ENCODE measurements around the gene MYO1D.
"Not testable (repeated sequence)": the region's sequence is repeated elsewhere in the genome, so short reads cannot be mapped to it uniquely, and the experiment has no call there.

Gene MYO1D

DNA sequence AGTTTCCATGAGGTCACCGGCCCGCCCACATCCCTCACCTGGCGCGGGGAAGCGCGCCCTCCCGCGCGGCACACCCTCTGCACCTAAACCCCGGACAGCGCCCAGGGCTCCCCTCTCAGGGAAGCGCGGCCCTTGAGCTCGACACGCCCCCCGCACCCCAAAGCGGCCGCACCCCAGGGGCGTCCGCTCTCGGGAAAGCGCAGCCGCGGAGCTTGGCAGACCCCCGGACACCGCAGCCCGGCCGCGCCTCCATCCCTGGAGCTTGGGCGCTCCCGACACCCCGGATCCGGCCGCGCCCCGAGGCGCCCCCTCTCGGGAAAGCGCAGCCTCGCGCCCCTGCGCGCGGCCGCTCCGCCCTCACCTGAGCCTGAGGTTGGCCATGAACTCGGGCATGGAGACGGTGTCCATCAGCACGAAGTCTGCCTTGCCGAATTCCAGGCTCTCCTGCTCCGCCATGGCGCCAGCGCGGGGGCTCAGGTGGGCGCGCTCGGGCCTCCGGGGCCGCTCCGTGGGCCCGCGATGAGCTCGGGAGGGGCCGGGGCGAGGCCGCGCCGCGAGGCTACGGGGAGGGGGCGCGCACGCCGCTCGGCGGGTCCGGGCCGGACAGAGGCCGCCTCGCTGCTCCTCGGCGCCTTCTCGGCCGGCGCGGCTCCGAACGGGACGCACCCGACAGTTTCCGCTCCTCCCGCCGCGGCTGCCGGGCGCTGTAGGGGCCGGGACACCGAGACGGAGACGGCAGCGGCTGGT is at the start of gene MYO1D:
MYO1D (minus strand) TSS at position 708 of the 747 bp plus-strand sequence; CDS start at position 456, 252 bp downstream.
- Mint-ChIP-seq H3K27me3 (ENCODE audit: low read depth) (peaks cover 38% of the 10 kb centered on the region), H3K9me3 (no peaks in the 10 kb centered on the region), H3K4me1 (ENCODE audit: low read depth) (peaks cover 9% of the 10 kb centered on the region), H3K27ac (peak within 1 kb of the TSS; percentile 73), H3K36me3 (ENCODE audit: low read depth) (no peaks in the 10 kb centered on the region), H3K4me3 (peak within 1 kb of the TSS; percentile 89)

- Mint-ChIP-seq H3K9me3 (no peaks in the 10 kb centered on the region), H3K27me3 (ENCODE audit: low read depth) (peaks cover 29% of the 10 kb centered on the region), H3K4me1 (ENCODE audit: low read depth) (peaks cover 2% of the 10 kb centered on the region), H3K4me3 (no peak overlapping the region), H3K27ac (no peak overlapping the region), H3K36me3 (ENCODE audit: low read depth) (no peaks in the 10 kb centered on the region)
These were observed 49.3 kb upstream of the MYO1D start for GRCh38 chr17:32926183-32926582.

DNA sequence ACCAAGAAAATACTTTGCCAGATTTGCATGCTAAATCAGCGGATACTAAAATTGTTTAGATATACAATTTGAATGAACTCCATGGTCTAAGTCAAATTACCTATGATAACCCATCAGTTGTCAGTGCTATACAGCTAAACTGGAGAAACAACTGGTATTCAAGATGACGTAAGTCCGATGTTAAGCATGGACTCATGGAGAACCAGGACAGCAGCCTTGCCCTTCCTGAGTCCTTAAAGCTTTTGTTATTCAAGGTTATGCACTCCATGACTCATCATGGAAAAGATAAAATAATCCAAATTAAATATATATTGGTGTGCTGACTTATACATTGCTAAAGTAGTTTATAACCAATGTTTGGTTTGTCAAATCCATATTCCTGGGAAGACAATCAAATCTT is 47.0 kb upstream of the MYO1D start:
- H3K4me3 Mint-ChIP-seq; H3K9me3 Mint-ChIP-seq; H3K27ac Mint-ChIP-seq; H3K4me1 Mint-ChIP-seq (ENCODE audit: low read depth); H3K36me3 Mint-ChIP-seq (ENCODE audit: low read depth): not testable (repeated sequence)
- H3K27me3 Mint-ChIP-seq (ENCODE audit: low read depth), result peaks cover 34% of the 10 kb centered on the region

DNA sequence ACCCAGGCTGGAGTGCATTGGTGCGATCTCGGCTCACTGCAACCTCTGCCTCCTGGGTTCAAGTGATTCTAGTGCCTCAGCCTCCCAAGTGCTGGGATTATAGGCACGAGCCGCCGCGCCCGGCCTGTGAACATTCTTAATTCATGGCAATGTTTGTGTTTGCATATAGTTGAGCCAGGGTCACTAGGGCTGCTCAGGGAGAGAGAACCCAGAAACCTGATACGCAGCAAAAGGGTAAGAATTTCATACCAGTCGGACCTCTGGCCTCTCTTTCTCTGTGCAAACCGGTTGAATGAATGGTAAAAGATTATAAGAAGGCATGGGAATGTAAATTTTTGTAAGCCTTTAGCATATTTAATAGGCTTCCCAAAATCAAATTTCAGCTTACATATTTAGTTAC is 44.1 kb upstream of the MYO1D start:
- H3K4me1 Mint-ChIP-seq (ENCODE audit: low read depth), result peaks cover 13% of the 10 kb centered on the region
- no peaks in the 10 kb centered on the region for H3K36me3 Mint-ChIP-seq (ENCODE audit: low read depth)
- H3K27me3 Mint-ChIP-seq (ENCODE audit: low read depth), result peaks cover 20% of the 10 kb centered on the region
- H3K4me3 Mint-ChIP-seq, result no peak overlapping the region
- no peak overlapping the region for H3K27ac Mint-ChIP-seq
- no peaks in the 10 kb centered on the region for H3K9me3 Mint-ChIP-seq

GRCh38 chr17:32920293-32920692 is 43.4 kb upstream of the MYO1D start:
- Mint-ChIP-seq H3K4me3 (no peak overlapping the region), H3K27me3 (ENCODE audit: low read depth) (peaks cover 13% of the 10 kb centered on the region), H3K9me3 (no peaks in the 10 kb centered on the region), H3K36me3 (ENCODE audit: low read depth) (no peaks in the 10 kb centered on the region), H3K4me1 (ENCODE audit: low read depth) (peaks cover 21% of the 10 kb centered on the region), H3K27ac (no peak overlapping the region)

DNA sequence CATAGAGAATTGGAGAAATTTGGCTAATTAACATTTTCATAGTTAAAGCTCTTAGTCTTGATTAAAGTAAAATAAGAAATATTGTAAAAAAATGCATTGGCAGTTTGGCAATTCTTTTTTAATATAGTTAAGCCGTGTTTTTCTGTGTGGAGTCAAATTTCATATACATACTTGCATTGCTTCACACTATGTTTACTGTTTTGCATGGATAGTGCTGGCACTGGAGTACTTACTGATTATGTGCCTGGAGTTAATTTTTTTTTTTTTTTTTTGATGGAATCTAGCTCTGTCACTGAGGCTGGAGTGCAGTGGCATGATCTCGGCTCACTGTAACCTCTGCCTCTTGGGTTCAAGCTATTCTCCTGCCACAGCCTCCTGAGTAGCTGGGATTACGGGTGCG is 43.0 kb upstream of the MYO1D start:
- H3K4me3 Mint-ChIP-seq; H3K36me3 Mint-ChIP-seq (ENCODE audit: low read depth); H3K27ac Mint-ChIP-seq; H3K9me3 Mint-ChIP-seq: not testable (repeated sequence)
- peaks cover 25% of the 10 kb centered on the region for H3K4me1 Mint-ChIP-seq (ENCODE audit: low read depth)
- peaks cover 12% of the 10 kb centered on the region for H3K27me3 Mint-ChIP-seq (ENCODE audit: low read depth)

DNA sequence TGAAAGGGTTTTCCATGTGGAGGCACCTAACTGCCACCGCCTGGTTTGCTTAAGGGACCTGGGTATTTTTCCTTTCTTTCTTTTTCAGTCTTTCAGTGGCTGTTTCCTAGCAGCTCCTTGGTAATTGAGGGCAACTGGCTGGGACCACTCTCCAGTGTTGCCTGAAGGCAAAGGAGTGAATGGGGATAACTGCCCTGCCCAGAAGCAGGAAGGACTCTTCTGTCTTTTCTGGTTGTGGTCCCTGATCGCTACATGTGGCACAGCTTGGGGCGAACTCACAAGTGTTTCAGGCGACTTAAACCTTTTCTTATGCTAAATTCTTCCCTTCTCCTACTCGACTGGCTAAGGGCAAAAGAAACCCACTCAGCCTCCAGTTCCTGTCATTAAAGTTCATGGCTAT is 40.9 kb upstream of the MYO1D start:
- no peak overlapping the region for H3K27ac Mint-ChIP-seq
- H3K27me3 Mint-ChIP-seq (ENCODE audit: low read depth), result peaks cover 5% of the 10 kb centered on the region
- H3K4me3 Mint-ChIP-seq, result no peak overlapping the region
- no peaks in the 10 kb centered on the region for H3K9me3 Mint-ChIP-seq
- peaks cover 35% of the 10 kb centered on the region for H3K4me1 Mint-ChIP-seq (ENCODE audit: low read depth)
- no peaks in the 10 kb centered on the region for H3K36me3 Mint-ChIP-seq (ENCODE audit: low read depth)

DNA sequence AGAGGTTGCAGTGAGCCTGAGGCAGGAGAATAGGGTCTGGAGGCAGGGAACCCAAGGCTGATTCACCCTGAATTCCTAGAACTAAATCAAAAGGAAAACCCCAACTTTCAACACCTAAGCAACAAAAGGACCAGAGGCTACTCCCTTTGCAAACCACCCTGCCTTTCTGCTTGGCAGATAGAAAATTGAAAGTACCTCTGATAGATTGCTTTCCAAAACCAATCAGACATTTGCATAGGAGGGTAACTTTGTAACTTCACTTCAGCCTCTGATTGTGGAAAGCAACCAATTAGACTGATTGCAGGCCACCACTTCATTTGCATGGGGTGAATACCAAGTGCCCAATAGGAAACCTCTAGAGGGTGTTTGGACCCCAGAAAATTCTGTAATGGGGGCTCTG is 40.2 kb upstream of the MYO1D start:
- H3K27me3 Mint-ChIP-seq (ENCODE audit: low read depth), result peaks cover 5% of the 10 kb centered on the region
- peaks cover 35% of the 10 kb centered on the region for H3K4me1 Mint-ChIP-seq (ENCODE audit: low read depth)
- no peaks in the 10 kb centered on the region for H3K9me3 Mint-ChIP-seq
- no peak overlapping the region for H3K4me3 Mint-ChIP-seq
- no peak overlapping the region for H3K27ac Mint-ChIP-seq
- H3K36me3 Mint-ChIP-seq (ENCODE audit: low read depth), result no peaks in the 10 kb centered on the region

DNA sequence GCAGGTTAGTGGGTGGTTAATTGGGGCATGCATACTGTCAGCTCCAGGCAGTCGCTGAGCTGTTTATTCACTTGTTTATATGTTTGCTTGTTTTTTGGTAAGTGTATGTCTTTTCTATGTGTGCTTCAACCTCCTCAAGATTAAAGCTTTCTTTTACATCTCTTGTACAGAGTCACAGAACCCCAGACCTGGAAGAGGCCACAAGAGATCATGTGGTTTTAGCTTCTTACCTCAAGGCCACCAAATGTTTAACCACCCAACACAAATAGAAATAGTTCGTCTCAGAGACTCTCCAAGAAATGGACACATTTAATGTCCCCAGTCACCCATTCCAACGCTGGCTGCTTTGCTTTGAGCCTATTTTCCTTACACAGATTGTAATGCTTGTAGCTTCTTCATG is 39.2 kb upstream of the MYO1D start:
- Mint-ChIP-seq H3K4me1 (ENCODE audit: low read depth) (peaks cover 35% of the 10 kb centered on the region), H3K27ac (peak overlapping the region; percentile 11), H3K36me3 (ENCODE audit: low read depth) (no peaks in the 10 kb centered on the region), H3K9me3 (no peaks in the 10 kb centered on the region), H3K4me3 (no peak overlapping the region), H3K27me3 (ENCODE audit: low read depth) (peaks cover 5% of the 10 kb centered on the region)

GRCh38 chr17:32915245-32915644 is 38.3 kb upstream of the MYO1D start:
- Mint-ChIP-seq H3K27me3 (ENCODE audit: low read depth) (peaks cover under 1% of the 10 kb centered on the region), H3K36me3 (ENCODE audit: low read depth) (no peaks in the 10 kb centered on the region), H3K9me3 (no peaks in the 10 kb centered on the region), H3K27ac (peak overlapping the region; percentile 11), H3K4me1 (ENCODE audit: low read depth) (peaks cover 35% of the 10 kb centered on the region), H3K4me3 (peak overlapping the region; percentile 5)

DNA sequence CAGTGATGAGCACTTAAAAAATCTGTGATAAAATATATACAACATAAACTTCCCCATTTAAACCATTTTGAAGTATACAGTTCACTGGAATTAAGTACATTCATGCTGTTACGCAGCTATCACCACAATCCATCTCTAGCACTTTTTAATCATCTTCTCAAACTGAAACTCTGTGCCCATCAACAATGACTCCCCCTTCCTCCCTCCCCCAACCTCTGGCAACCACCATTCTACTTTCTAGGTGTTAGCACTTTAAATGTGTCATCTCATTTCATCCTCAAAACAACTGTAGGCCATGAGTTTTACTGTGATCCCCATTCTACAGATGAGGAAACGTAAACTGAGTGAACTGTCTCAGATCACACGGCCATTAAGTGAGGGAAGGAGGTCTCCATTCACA is 37.3 kb upstream of the MYO1D start:
- H3K27me3 Mint-ChIP-seq (ENCODE audit: low read depth), result peaks cover 7% of the 10 kb centered on the region
- no peaks in the 10 kb centered on the region for H3K36me3 Mint-ChIP-seq (ENCODE audit: low read depth)
- no peak overlapping the region for H3K27ac Mint-ChIP-seq
- H3K9me3 Mint-ChIP-seq, result no peaks in the 10 kb centered on the region
- no peak overlapping the region for H3K4me3 Mint-ChIP-seq
- H3K4me1 Mint-ChIP-seq (ENCODE audit: low read depth), result peaks cover 35% of the 10 kb centered on the region

- no peak overlapping the region for H3K4me3 Mint-ChIP-seq
- H3K9me3 Mint-ChIP-seq, result no peaks in the 10 kb centered on the region
- H3K4me1 Mint-ChIP-seq (ENCODE audit: low read depth), result peaks cover 35% of the 10 kb centered on the region
- no peak overlapping the region for H3K27ac Mint-ChIP-seq
- H3K36me3 Mint-ChIP-seq (ENCODE audit: low read depth), result no peaks in the 10 kb centered on the region
- H3K27me3 Mint-ChIP-seq (ENCODE audit: low read depth), result peaks cover 12% of the 10 kb centered on the region
These were observed 36.7 kb upstream of the MYO1D start for GRCh38 chr17:32913593-32913992.

GRCh38 chr17:32912218-32912897 is 35.4 kb upstream of the MYO1D start:
- H3K9me3 Mint-ChIP-seq, result no peaks in the 10 kb centered on the region
- no peaks in the 10 kb centered on the region for H3K36me3 Mint-ChIP-seq (ENCODE audit: low read depth)
- H3K27ac Mint-ChIP-seq, result no peak overlapping the region
- H3K4me3 Mint-ChIP-seq, result no peak overlapping the region
- peaks cover 22% of the 10 kb centered on the region for H3K27me3 Mint-ChIP-seq (ENCODE audit: low read depth)
- peaks cover 28% of the 10 kb centered on the region for H3K4me1 Mint-ChIP-seq (ENCODE audit: low read depth)

DNA sequence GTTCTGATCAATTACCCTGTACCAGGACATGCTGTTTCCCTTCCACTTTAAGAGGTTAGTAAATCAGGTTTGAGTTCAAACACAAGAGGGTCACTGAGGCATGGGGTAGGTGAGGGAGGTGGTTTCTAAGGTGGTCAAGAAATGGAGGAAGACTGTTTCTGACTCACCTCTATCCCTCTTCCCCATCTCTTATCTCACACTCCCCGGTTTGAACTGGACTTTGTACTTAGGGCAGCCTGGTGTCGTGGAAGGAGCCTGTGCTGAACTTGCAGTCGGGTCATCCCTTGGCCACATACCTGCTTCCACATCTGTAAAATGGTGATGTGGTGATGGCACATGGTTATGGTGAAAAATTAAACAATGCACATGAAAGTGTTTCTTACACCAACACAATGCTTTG is 33.8 kb upstream of the MYO1D start:
- no peak overlapping the region for H3K27ac Mint-ChIP-seq
- H3K36me3 Mint-ChIP-seq (ENCODE audit: low read depth), result no peaks in the 10 kb centered on the region
- no peaks in the 10 kb centered on the region for H3K9me3 Mint-ChIP-seq
- H3K4me3 Mint-ChIP-seq, result no peak overlapping the region
- peaks cover 26% of the 10 kb centered on the region for H3K27me3 Mint-ChIP-seq (ENCODE audit: low read depth)
- H3K4me1 Mint-ChIP-seq (ENCODE audit: low read depth), result peaks cover 19% of the 10 kb centered on the region

DNA sequence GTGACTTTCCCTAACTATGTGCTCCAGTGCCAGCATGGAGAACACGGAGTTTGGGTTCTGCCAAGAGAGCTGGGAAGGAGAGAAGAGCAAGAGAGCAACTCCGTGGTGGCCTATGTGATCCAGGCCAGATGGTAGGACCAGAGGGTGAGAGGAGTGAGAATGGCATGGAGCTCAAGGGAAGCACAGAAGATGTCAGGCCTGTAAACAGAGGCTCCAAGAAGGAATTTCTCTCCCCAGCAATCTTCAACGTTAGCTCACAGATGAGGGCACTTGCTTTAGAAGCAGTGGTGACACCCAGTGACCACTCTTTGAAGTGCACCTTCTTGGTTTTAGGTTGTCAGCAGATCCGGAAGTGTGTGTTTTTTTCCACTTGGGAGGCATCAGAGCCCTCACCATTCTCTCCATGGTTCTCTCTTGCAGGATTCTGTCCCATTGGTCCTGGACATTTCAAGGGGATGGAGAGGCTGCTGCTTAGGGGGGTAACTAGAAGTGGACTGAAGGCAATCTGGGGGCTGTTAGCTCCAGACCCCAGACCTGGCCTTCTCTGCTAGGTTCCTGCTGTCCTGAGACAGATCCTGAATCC is 33.0 kb upstream of the MYO1D start:
- Mint-ChIP-seq H3K27ac (no peak overlapping the region), H3K36me3 (ENCODE audit: low read depth) (no peaks in the 10 kb centered on the region)

More for the DNA sequence above, 33.0 kb upstream of the MYO1D start:
- peaks cover 12% of the 10 kb centered on the region for H3K4me1 Mint-ChIP-seq (ENCODE audit: low read depth)
- H3K9me3 Mint-ChIP-seq, result no peaks in the 10 kb centered on the region
- H3K4me3 Mint-ChIP-seq, result no peak overlapping the region
- peaks cover 34% of the 10 kb centered on the region for H3K27me3 Mint-ChIP-seq (ENCODE audit: low read depth)

Data from T-helper 1 cell treated with Interleukin-12 subunit alpha and Interleukin-12 subunit beta and Interleukin-4 antibody, amounts not matched to agents 30 μg/mL and 1 μg/mL, for 36 hours (primary cell).